ENCODE measurements around the gene MTMR11. TPM values are rescaled to one million over a fixed set of nuclear protein-coding genes. Genes with fewer than 3 reads are reported as not detected.

Gene MTMR11
- total and polyA plus RNA-seq, 9 of the 15 experiments (the other 6 are each of a cell fraction or from before 2014, with no cell fraction given) = 0.09 to 1.6 (median 0.51) TPM

GRCh38 chr1:149887196-149887455, 49.6 kb downstream of the MTMR11 start (continued):
- 0 out of 2 replicates have a peak, but pooled peaks have one; percentile 50 for TF ChIP-seq HMGXB4 (CRISPR knock-in tag; IDR thresholded peaks at IDR 0.05)
- TF ChIP-seq POLR2AphosphoS5 (IDR thresholded peaks at IDR 0.05; ENCODE audit: control insufficient read depth, insufficient read depth, low read depth, low read length) = 0 out of 2 replicates have a peak, but pooled peaks have one; percentile 56
- peak; percentile 62 for TF ChIP-seq TFAP4 (CRISPR knock-in tag; IDR thresholded peaks at IDR 0.05; ENCODE audit: borderline replicate concordance)
- TF ChIP-seq CBFB (CRISPR knock-in tag; IDR thresholded peaks at IDR 0.05) = 0 out of 2 replicates have a peak, but pooled peaks have one; percentile 3
- peak; percentile 17; the same call in 1 of the 2 replicates for TF ChIP-seq ZNF445 (CRISPR knock-in tag; IDR thresholded peaks at IDR 0.05; ENCODE audit: low read depth)
- 0 out of 4 replicates have a peak, but pooled peaks of 1 of the 2 experiments have one; percentile 2 for TF ChIP-seq MLX (CRISPR knock-in tag; conservative IDR thresholded peaks at IDR 0.05)
- 0 out of 2 replicates have a peak, but pooled peaks have one; percentile 8 for TF ChIP-seq TOE1 (IDR thresholded peaks at IDR 0.05; ENCODE audit: borderline replicate concordance)
- TF ChIP-seq TOE1 (CRISPR knock-in tag; IDR thresholded peaks at IDR 0.05; ENCODE audit: borderline replicate concordance, low read depth) = 0 out of 2 replicates have a peak, but pooled peaks have one; percentile 4
- 0 out of 2 replicates have a peak, but pooled peaks have one; percentile 23 for TF ChIP-seq ZC3H4 (CRISPR knock-in tag; IDR thresholded peaks at IDR 0.05; ENCODE audit: borderline replicate concordance)
- TF ChIP-seq POLR2G (IDR thresholded peaks at IDR 0.05; ENCODE audit: low read depth, low read length) = peak; percentile 55
- TF ChIP-seq PREB (CRISPR knock-in tag; IDR thresholded peaks at IDR 0.05) = peak; percentile 100
- peak; percentile 81 for TF ChIP-seq FIP1L1 (IDR thresholded peaks at IDR 0.05; ENCODE audit: low read depth, low read length, poor library complexity, severe bottlenecking)
- TF ChIP-seq ZFP30 (CRISPR knock-in tag; IDR thresholded peaks at IDR 0.05; ENCODE audit: borderline replicate concordance) = 0 out of 2 replicates have a peak, but pooled peaks have one; percentile 22
- peak; percentile 49; the same call in 1 of the 2 replicates for TF ChIP-seq ARID4B (CRISPR knock-in tag; IDR thresholded peaks at IDR 0.05)

Measured in K562 (cell line).